Measurements from ENCODE around the gene CYB561D1. TPM values are rescaled to one million over a fixed set of nuclear protein-coding genes. Genes with fewer than 3 reads are reported as not detected.

CYB561D1 gene
- total and polyA plus RNA-seq, 2 of the 13 experiments (the other 11 are each of a cell fraction or from before 2014, with no cell fraction given) = 3.9 to 4.1 TPM

DNA sequence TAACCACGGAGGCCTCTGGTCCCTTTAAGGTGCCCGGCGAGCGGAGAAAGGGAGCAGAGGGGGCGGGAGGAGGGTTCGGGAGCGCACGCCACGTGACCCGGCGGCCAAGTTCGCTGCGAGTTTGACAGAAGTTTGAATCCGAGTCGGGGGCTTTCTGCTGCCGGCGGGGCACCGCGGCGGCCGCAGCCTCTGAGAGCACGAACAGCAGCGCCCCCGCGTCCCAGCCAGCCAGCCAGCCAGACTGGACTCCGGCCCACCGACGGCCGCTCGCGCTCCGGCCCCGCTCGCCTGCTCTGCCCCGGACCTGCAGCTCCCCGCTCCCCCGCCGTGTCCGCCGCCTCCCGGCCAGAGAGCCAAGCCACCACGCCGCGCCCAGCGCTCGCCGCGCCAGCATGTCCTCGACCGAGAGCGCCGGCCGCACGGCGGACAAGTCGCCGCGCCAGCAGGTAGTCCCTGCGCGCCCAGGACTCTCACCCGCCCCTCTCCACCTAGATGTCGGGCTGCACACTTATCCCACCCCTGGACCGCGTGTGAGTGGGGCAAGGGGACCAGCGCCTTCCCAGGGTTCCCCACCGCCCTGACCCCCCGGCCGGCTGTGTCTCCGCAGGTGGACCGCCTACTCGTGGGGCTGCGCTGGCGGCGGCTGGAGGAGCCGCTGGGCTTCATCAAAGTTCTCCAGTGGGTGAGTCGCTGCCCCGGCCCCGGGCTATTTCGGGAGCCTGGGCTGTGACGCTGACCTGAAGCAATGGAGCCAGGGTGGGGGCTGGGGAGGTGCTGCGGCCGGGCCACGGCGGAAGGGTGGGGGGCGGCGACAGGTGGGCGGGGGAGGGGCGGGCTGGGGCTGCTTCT lies 27.2 kb upstream of the CYB561D1 start, which contains the start of gene SYPL2 (continued):
- no peak for TF ChIP-seq ZHX1 (CRISPR knock-in tag; IDR thresholded peaks at IDR 0.05; ENCODE audit: low read depth)
- no peak for TF ChIP-seq HOXD1 (CRISPR knock-in tag; IDR thresholded peaks at IDR 0.05)
- TF ChIP-seq KLF13 (CRISPR knock-in tag; IDR thresholded peaks at IDR 0.05) = no peak
- no peak for TF ChIP-seq AGO2 (optimal IDR thresholded peaks at IDR 0.05; ENCODE audit: low read depth, low read length)
- TF ChIP-seq ZNF773 (CRISPR knock-in tag; IDR thresholded peaks at IDR 0.05; ENCODE audit: borderline replicate concordance) = 0 out of 2 replicates have a peak, but pooled peaks have one; percentile 15
- no peak for TF ChIP-seq ZEB1 (IDR thresholded peaks at IDR 0.05; ENCODE audit: insufficient replicate concordance, low read depth)
- no peak for TF ChIP-seq TMF1 (CRISPR knock-in tag; IDR thresholded peaks at IDR 0.05; ENCODE audit: low read depth)
- TF ChIP-seq ZMYM4 (CRISPR knock-in tag; IDR thresholded peaks at IDR 0.05) = 0 out of 2 replicates have a peak, but pooled peaks have one; percentile 23
- TF ChIP-seq ZNF512 (CRISPR knock-in tag; IDR thresholded peaks at IDR 0.05) = no peak
- peak; percentile 25; the same call in 1 of the 2 replicates for TF ChIP-seq HNF4G (IDR thresholded peaks at IDR 0.05; ENCODE audit: borderline replicate concordance, low read depth, low read length)
- no peak for TF ChIP-seq HNF4G (CRISPR knock-in tag; IDR thresholded peaks at IDR 0.05; ENCODE audit: borderline replicate concordance, low read depth)
- no peak for TF ChIP-seq FLYWCH1 (CRISPR knock-in tag; IDR thresholded peaks at IDR 0.05)
- peak; percentile 50; the same call in 1 of the 2 replicates for TF ChIP-seq ATF7-NPFF (CRISPR knock-in tag; IDR thresholded peaks at IDR 0.05; ENCODE audit: low read depth)
- TF ChIP-seq ZNF329 (CRISPR knock-in tag; IDR thresholded peaks at IDR 0.05; ENCODE audit: low read depth) = 0 out of 2 replicates have a peak, but pooled peaks have one; percentile 48
- no peak for TF ChIP-seq NR0B2 (CRISPR knock-in tag; IDR thresholded peaks at IDR 0.05)
- no peak for TF ChIP-seq MAZ (IDR thresholded peaks at IDR 0.05; ENCODE audit: borderline replicate concordance, low read depth, low read length)
- TF ChIP-seq MAZ (CRISPR knock-in tag; IDR thresholded peaks at IDR 0.05; ENCODE audit: low read depth) = no peak
- TF ChIP-seq ARNT2 (CRISPR knock-in tag; IDR thresholded peaks at IDR 0.05; ENCODE audit: low read depth) = peak; percentile 59; the same call in 1 of the 2 replicates
- no peak for TF ChIP-seq DNMT1 (CRISPR knock-in tag; IDR thresholded peaks at IDR 0.05)
- no peak for TF ChIP-seq CCAR2 (optimal IDR thresholded peaks at IDR 0.05; ENCODE audit: low read depth, low read length)
- TF ChIP-seq SUZ12 (IDR thresholded peaks at IDR 0.05; ENCODE audit: low read depth, low read length) = no peak
- TF ChIP-seq ZNF205 (CRISPR knock-in tag; IDR thresholded peaks at IDR 0.05) = no peak
- TF ChIP-seq, protein P1, sequence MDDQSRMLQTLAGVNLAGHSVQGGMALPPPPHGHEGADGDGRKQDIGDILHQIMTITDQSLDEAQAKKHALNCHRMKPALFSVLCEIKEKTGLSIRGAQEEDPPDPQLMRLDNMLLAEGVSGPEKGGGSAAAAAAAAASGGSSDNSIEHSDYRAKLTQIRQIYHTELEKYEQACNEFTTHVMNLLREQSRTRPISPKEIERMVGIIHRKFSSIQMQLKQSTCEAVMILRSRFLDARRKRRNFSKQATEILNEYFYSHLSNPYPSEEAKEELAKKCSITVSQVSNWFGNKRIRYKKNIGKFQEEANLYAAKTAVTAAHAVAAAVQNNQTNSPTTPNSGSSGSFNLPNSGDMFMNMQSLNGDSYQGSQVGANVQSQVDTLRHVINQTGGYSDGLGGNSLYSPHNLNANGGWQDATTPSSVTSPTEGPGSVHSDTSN (CRISPR knock-in tag; IDR thresholded peaks at IDR 0.05; ENCODE audit: borderline replicate concordance) = no peak
- TF ChIP-seq MIXL1 (CRISPR knock-in tag; IDR thresholded peaks at IDR 0.05) = no peak
- TF ChIP-seq ZNF24 (IDR thresholded peaks at IDR 0.05) = no peak
